ENCODE results near the gene TMSB10. TPM values are rescaled to one million over a fixed set of nuclear protein-coding genes. Genes with fewer than 3 reads are reported as not detected.
A peak's percentile ranks its signal among the peaks of the same experiment; 100 is the strongest.

The TMSB10 gene
- total and polyA plus RNA-seq, 2 of the 13 experiments (the other 11 are each of a cell fraction or from before 2014, with no cell fraction given), result 665 to 708 TPM

- TF ChIP-seq, protein P1, sequence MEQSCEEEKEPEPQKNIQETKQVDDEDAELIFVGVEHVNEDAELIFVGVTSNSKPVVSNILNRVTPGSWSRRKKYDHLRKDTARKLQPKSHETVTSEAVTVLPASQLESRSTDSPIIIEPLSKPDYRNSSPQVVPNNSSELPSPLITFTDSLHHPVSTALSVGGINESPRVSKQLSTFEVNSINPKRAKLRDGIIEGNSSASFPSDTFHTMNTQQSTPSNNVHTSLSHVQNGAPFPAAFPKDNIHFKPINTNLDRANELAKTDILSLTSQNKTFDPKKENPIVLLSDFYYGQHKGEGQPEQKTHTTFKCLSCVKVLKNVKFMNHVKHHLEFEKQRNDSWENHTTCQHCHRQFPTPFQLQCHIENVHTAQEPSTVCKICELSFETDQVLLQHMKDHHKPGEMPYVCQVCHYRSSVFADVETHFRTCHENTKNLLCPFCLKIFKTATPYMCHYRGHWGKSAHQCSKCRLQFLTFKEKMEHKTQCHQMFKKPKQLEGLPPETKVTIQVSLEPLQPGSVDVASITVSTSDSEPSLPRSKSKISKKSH (CRISPR knock-in tag; IDR thresholded peaks at IDR 0.05; ENCODE audit: borderline replicate concordance), result no peak
- TF ChIP-seq ETV6 (CRISPR knock-in tag; conservative IDR thresholded peaks at IDR 0.05) (no peak), KLF12 (CRISPR knock-in tag; IDR thresholded peaks at IDR 0.05; ENCODE audit: borderline replicate concordance) (no peak), RFX5 (IDR thresholded peaks at IDR 0.05; ENCODE audit: low read depth, low read length) (no peak), CCAR2 (optimal IDR thresholded peaks at IDR 0.05; ENCODE audit: low read depth, low read length) (no peak), TEAD3 (CRISPR knock-in tag; optimal IDR thresholded peaks at IDR 0.05; ENCODE audit: borderline replicate concordance) (no peak)
- TF ChIP-seq, protein P2, sequence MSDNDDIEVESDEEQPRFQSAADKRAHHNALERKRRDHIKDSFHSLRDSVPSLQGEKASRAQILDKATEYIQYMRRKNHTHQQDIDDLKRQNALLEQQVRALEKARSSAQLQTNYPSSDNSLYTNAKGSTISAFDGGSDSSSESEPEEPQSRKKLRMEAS (IDR thresholded peaks at IDR 0.05), result no peak
Observed at GRCh38 chr2:84876369-84876768, 29.1 kb upstream of the TMSB10 start (continued).

DNA sequence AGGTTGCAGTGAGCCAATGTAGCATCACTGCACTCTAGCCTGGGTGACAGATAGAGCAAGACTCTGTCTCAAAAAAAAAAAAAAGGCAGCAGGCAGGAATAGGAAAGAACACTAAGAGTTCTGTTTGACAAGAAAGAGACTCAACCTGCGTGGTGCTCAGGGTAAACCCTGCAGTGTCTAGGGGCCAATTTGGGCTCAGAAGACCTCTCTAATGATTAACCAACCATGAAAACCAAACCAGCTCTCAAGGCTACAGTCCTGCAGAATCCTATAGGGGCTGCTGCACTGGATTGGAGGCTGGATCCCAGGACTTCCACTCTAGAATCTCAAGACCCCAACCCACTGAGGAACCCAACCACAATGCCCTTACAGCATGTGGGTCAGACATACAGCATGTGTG is 27.0 kb upstream of the TMSB10 start:
- in situ Hi-C loops (cut with HindIII; ENCODE audit: extremely low pct_ligation_motif_present, low pct_unique_long_range_greater_than_20kb), result no loop called here
- no TSS peak for BruUV-seq (replicated peaks)
- POLR2A ChIA-PET, result no interaction called here
- ATAC-seq (peak; percentile 86), DNase-seq (ENCODE audit: low spot score) (peak; percentile 50), FAIRE-seq (peak; percentile 67)
- WGBS (ENCODE audit: low lambda C conversion rate), result 0% methylated on average over 1 of the region's 1 CpG
- H4K20me1 ChIP-seq (ENCODE audit: insufficient read depth, low read length), result peaks cover 3% of the 10 kb centered on the region; the same call in 1 of the 2 replicates
- H3K4me2 ChIP-seq (ENCODE audit: low read depth, low read length), result peak overlapping the region; percentile 31; the same call in 1 of the 2 replicates
- no peak overlapping the region for H3K9ac ChIP-seq (ENCODE audit: insufficient read depth, low read depth, low read length)
- H2AFZ ChIP-seq (ENCODE audit: low read length), result no peak overlapping the region
- CTCF ChIA-PET (ENCODE audit: low intra/inter-chr PET ratio, low total read pairs), result interaction anchor here (1.2 kb wide), 1 partner anchor 47 kb away, joined by 4 read pairs; no protein-coding TSS in a partner anchor
- H3K27ac ChIP-seq (ENCODE audit: extremely low read length, insufficient read depth, low read length), result no peak overlapping the region
- H3K79me2 ChIP-seq (ENCODE audit: insufficient read depth, low read length), result no peaks in the 10 kb centered on the region
- no peaks in the 10 kb centered on the region for H3K9me3 ChIP-seq (ENCODE audit: low read length)
- peaks cover 16 to 49% of the 10 kb centered on the region in 2 experiments for H3K27me3 ChIP-seq (ENCODE audit: control insufficient read depth in 1 of 2, insufficient read depth in 2 of 2, low read length in 2 of 2)
- peaks cover 40% of the 10 kb centered on the region for H3K4me1 ChIP-seq (ENCODE audit: insufficient read depth, low read length)
- H3K4me3 ChIP-seq (replicated peaks in 1 of 3; ENCODE audit: insufficient read depth in 1 of 3, low read depth in 2 of 3, low read length in 3 of 3), result no peak overlapping the region
- intact Hi-C loops (cut with micrococcal nuclease; ENCODE audit: unreplicated experiment), result no loop called here
- no peaks in the 10 kb centered on the region for H3K36me3 ChIP-seq (replicated peaks in 1 of 2; ENCODE audit: control insufficient read depth in 1 of 2, insufficient read depth in 2 of 2, low read length in 2 of 2)
- TF ChIP-seq SALL1 (CRISPR knock-in tag; IDR thresholded peaks at IDR 0.05) (0 out of 2 replicates have a peak, but pooled peaks have one; percentile 10), FOXC1 (CRISPR knock-in tag; IDR thresholded peaks at IDR 0.05; ENCODE audit: borderline replicate concordance) (0 out of 2 replicates have a peak, but pooled peaks have one; percentile 23), ZSCAN30 (CRISPR knock-in tag; IDR thresholded peaks at IDR 0.05) (no peak), ZBTB7A (CRISPR knock-in tag; IDR thresholded peaks at IDR 0.05) (peak; percentile 56; the same call in 1 of the 2 replicates), ZNF292 (CRISPR knock-in tag; IDR thresholded peaks at IDR 0.05; ENCODE audit: borderline replicate concordance, low read depth) (peak; percentile 18; the same call in 1 of the 2 replicates), HNF1B (CRISPR knock-in tag; IDR thresholded peaks at IDR 0.05) (peak; percentile 71), TBX2 (CRISPR knock-in tag; IDR thresholded peaks at IDR 0.05; ENCODE audit: borderline replicate concordance) (0 out of 2 replicates have a peak, but pooled peaks have one; percentile 37), PCBP2 (optimal IDR thresholded peaks at IDR 0.05; ENCODE audit: low read depth, low read length, poor library complexity, severe bottlenecking) (no peak), GATAD2A (CRISPR knock-in tag; IDR thresholded peaks at IDR 0.05) (0 out of 2 replicates have a peak, but pooled peaks have one; percentile 22)

Data from HepG2 (cell line).